CD8-positive, alpha-beta memory T cell (primary cell): ENCODE data around the gene SH3GLB2. TPM values are rescaled to one million over a fixed set of nuclear protein-coding genes. Genes with fewer than 3 reads are reported as not detected.
"Not testable (repeated sequence)": the region's sequence is repeated elsewhere in the genome, so short reads cannot be mapped to it uniquely, and the experiment has no call there.

Experiments used
- CTCF ChIA-PET: fragments of 350-600 bp; sonication (Branson Sonifier 250); formaldehyde crosslinking; loops from one replicate; lab custom pipeline; 2021; ENCODE audit warnings: antibody characterized with exemption; lab: Charles Lee
- POLR2A ChIA-PET: fragments of 350-600 bp; sonication (Branson Sonifier 250); formaldehyde crosslinking; loops from one replicate; lab custom pipeline; 2021; ENCODE audit warnings: antibody characterized with exemption; lab: Charles Lee
- DNase-seq, 5 donors: peaks; one replicate each; pipeline versions ENCODE4 v3.0.0 to v3.0.0-alpha.2; 2020 to 2022; ENCODE audit warnings: mixed read lengths in 1 of 5
- H3K27ac ChIP-seq: one replicate; pipeline ENCODE4 v1.7.0; 2013; ENCODE audit warnings: low read depth, mild to moderate bottlenecking, low read length, moderate library complexity
- H3K27me3 ChIP-seq: 2 replicates; pipeline ENCODE4 v1.7.0; 2013; ENCODE audit warnings: low read length, mild to moderate bottlenecking; ENCODE audit not compliant: insufficient read depth, poor library complexity, severe bottlenecking
- H3K36me3 ChIP-seq: 2 replicates; pipeline ENCODE4 v1.7.0; 2013; ENCODE audit warnings: mild to moderate bottlenecking, low read length, moderate library complexity; ENCODE audit not compliant: insufficient read depth
- H3K4me1 ChIP-seq: 2 replicates; pipeline ENCODE4 v1.7.0; 2013; ENCODE audit warnings: mild to moderate bottlenecking, low read length, moderate library complexity; ENCODE audit not compliant: insufficient read depth
- H3K4me3 ChIP-seq: 2 replicates; pipeline ENCODE4 v1.7.0; 2013; ENCODE audit warnings: mild to moderate bottlenecking, low read length
- H3K9me3 ChIP-seq: 2 replicates; pipeline ENCODE4 v1.7.0; 2013; ENCODE audit warnings: mild to moderate bottlenecking, low read length
- H3K27ac Mint-ChIP-seq, 8 donors: one replicate each; pipeline ENCODE4 v1.8.0; 2020 to 2021; ENCODE audit warnings: mixed read lengths in 8 of 8, mild to moderate bottlenecking in 6 of 8, inconsistent platforms in 3 of 8, moderate library complexity in 3 of 8
- H3K27me3 Mint-ChIP-seq, 2 donors: one replicate each; pipeline ENCODE4 v1.8.0; 2020 to 2021; ENCODE audit warnings: mixed read lengths in 2 of 2, mild to moderate bottlenecking in 1 of 2, moderate library complexity in 1 of 2
- H3K36me3 Mint-ChIP-seq, 3 donors: one replicate each; pipeline ENCODE4 v1.8.0; 2020 to 2021; ENCODE audit warnings: mixed read lengths in 3 of 3, inconsistent platforms in 1 of 3, mild to moderate bottlenecking in 1 of 3
- H3K4me1 Mint-ChIP-seq, 3 donors: one replicate each; pipeline ENCODE4 v1.8.0; 2020 to 2021; ENCODE audit warnings: mixed read lengths in 3 of 3, inconsistent platforms in 1 of 3, mild to moderate bottlenecking in 1 of 3
- H3K4me3 Mint-ChIP-seq, 7 donors: one replicate each; pipeline ENCODE4 v1.8.0; 2020 to 2021; ENCODE audit warnings: mixed read lengths in 7 of 7, mild to moderate bottlenecking in 6 of 7, moderate library complexity in 4 of 7, inconsistent platforms in 2 of 7
- H3K9me3 Mint-ChIP-seq, 5 donors: one replicate each; pipeline ENCODE4 v1.8.0; 2020 to 2022; ENCODE audit warnings: mixed read lengths in 5 of 5, mild to moderate bottlenecking in 3 of 5, moderate library complexity in 2 of 5, inconsistent platforms in 1 of 5
- polyA plus RNA-seq: library from polyadenylated mRNA; unstranded; fragments of 300-500 nt; fragmentation: Illumina TruSeq; gene quantifications from one replicate; pipeline ENCODE4 v1.2.3, GENCODE V29; 2021
- total RNA-seq, 2 experiments: library from RNA; stranded (reverse); gene quantifications; one replicate each; pipeline ENCODE4 v1.2.3, GENCODE V29; 2021

Gene SH3GLB2
- total and polyA plus RNA-seq, 3 experiments from 2014 or later, result 36.2 to 58.3 (median 55.0) TPM

DNA sequence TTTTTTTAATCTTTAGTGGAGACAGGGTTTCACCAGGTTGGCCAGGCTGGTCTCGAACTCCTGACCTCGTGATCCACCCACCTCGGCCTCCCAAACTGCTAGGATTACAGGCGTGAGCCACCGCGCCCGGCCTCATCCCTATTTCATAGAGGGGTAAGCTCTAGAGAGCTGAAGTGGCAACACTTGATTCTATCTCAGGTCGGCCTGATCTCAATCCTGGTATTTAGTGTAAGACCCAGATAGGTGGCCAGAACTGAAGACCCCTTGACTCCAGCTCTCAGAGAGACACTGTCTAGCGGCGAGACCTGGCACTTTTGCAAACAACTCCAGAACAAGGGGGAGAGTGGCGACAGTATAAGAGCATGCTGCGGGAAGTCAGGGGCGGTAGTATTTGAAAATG, 7.7 kb upstream of the SH3GLB2 start:
- POLR2A ChIA-PET, result interaction anchor here (0.6 to 1.0 kb wide), 3 partner anchors 8 to 360 kb away, joined by 3 to 5 read pairs (median 3); partner anchors contain the start of gene SH3GLB2

DNA sequence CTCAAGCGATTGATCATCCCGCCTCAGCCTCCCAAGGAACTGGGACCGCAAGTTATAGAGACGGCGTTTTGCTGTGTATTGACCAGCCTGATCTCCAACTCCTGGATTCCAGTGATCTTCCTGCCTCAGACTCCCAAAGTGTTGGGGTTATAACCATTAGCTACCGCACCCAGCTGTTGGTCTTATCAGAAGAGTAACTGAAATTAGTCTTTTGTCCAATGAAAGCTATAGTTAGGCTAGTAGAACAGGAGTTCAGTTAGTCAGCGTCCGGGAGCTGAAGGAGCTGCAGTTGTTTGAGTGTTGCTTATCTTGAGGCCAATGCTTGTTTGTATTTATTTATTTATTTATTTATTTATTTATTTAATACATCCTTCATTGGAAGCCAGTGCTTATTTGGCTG, 5.1 kb upstream of the SH3GLB2 start:
- ChIA-PET POLR2A (interaction anchor here (0.7 kb wide), 1 partner anchor 345 kb away, joined by 3 read pairs; no protein-coding TSS in a partner anchor), CTCF (no interaction called here)
- H3K4me3 Mint-ChIP-seq, result no peak overlapping the region

More for the DNA sequence above, 7.7 kb upstream of the SH3GLB2 start:
- peaks cover 34 to 41% (median 38%) of the 10 kb centered on the region in 3 donors for H3K4me1 Mint-ChIP-seq
- not testable (repeated sequence) for H3K27me3 Mint-ChIP-seq, DNase-seq, H3K36me3 ChIP-seq, H3K27me3 ChIP-seq, H3K9me3 ChIP-seq, H3K9me3 Mint-ChIP-seq
- H3K36me3 Mint-ChIP-seq, result peaks cover 0 to 15% (median 2%) of the 10 kb centered on the region in 3 donors
- H3K27ac ChIP-seq, result peak overlapping the region; percentile 53
- CTCF ChIA-PET, result interaction anchor here (1.0 kb wide), 1 partner anchor 104 kb away, joined by 3 read pairs; no protein-coding TSS in a partner anchor
- H3K4me3 ChIP-seq, result peak overlapping the region; percentile 83
- peaks cover 30% of the 10 kb centered on the region for H3K4me1 ChIP-seq
- H3K27ac Mint-ChIP-seq, result peak overlapping the region; percentile 72 to 93 (median 91)
- H3K4me3 Mint-ChIP-seq, result peak overlapping the region; percentile 95 to 100 (median 97)

DNA sequence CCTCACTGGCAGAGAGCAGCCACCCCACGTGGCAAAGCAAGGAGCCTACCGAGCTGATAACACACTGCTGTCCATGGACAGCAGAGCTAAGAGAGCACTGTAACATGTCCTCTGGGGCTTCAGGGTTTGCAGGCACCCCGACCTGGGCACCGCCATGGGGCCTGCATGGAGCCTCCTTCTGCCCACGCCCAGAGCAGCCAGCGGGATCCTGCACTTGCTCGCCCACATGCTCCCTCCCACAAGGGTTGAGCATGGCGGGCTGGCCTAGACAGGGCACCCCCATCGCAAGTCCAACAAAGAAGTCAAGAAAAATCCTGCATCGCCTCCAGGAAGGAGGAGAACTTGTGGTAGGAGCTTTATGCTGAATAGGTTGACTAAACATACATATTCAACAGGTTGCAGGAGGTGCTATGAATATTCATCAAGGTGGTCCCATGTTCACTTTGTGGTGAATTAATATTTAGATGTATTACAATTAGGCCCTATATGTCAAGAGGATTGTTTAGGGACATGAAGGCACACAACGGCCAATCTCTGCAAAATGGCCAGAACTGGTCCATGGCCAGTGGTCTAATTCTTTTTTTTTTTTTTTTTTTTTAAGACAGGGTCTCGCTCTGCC, 4.5 kb upstream of the SH3GLB2 start:
- Mint-ChIP-seq H3K36me3 (peaks cover 0 to 11% (median 0%) of the 10 kb centered on the region in 3 donors), H3K9me3 (no peaks in the 10 kb centered on the region), H3K4me3 (peak overlapping the region in 1 of 7 donors; percentile 20), H3K27me3 (no peaks in the 10 kb centered on the region), H3K4me1 (peaks cover 15 to 21% (median 19%) of the 10 kb centered on the region in 3 donors), H3K27ac (no peak overlapping the region)
- no peak for DNase-seq
- Histone ChIP-seq H3K4me1 (peaks cover 14% of the 10 kb centered on the region), H3K4me3 (no peak overlapping the region), H3K27ac (peak overlapping the region; percentile 31), H3K27me3 (no peaks in the 10 kb centered on the region), H3K9me3 (no peaks in the 10 kb centered on the region), H3K36me3 (no peaks in the 10 kb centered on the region)
- CTCF ChIA-PET, result no interaction called here
- POLR2A ChIA-PET, result no interaction called here

More for the DNA sequence above, 5.1 kb upstream of the SH3GLB2 start:
- Histone ChIP-seq H3K36me3 (no peaks in the 10 kb centered on the region), H3K4me1 (peaks cover 19% of the 10 kb centered on the region), H3K27ac (peak overlapping the region; percentile 31), H3K9me3 (no peaks in the 10 kb centered on the region), H3K27me3 (no peaks in the 10 kb centered on the region), H3K4me3 (no peak overlapping the region)
- DNase-seq, result no peak
- H3K27ac Mint-ChIP-seq, result no peak overlapping the region
- no peaks in the 10 kb centered on the region for H3K9me3 Mint-ChIP-seq
- H3K36me3 Mint-ChIP-seq, result peaks cover 0 to 11% (median 0%) of the 10 kb centered on the region in 3 donors
- peaks cover 20 to 26% (median 25%) of the 10 kb centered on the region in 3 donors for H3K4me1 Mint-ChIP-seq
- no peaks in the 10 kb centered on the region for H3K27me3 Mint-ChIP-seq

DNA sequence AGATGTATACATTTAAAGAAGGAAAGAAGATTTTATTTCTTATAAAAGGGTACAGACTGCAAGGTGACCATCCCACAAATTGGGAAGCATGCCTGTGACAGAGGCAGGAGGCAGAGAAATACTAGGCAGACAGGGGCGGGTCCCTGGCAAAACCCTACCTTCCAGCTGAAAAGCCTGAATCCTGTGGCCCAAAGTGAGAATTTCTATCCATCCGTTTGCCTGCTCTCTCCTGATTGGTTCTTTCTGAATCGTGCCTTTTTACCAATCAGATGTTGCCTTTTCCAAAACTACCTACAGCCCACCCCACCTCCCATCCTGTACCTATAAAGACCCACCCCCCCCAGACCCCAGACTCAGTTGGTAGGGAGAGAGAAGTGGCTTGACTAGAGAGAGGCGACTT, 3.4 kb upstream of the SH3GLB2 start:
- no peaks in the 10 kb centered on the region for H3K9me3 Mint-ChIP-seq
- no peaks in the 10 kb centered on the region for H3K27me3 Mint-ChIP-seq
- Histone ChIP-seq H3K27ac (no peak overlapping the region), H3K4me1 (peaks cover 16% of the 10 kb centered on the region), H3K27me3 (no peaks in the 10 kb centered on the region), H3K9me3 (no peaks in the 10 kb centered on the region), H3K36me3 (no peaks in the 10 kb centered on the region), H3K4me3 (no peak overlapping the region)
- H3K4me1 Mint-ChIP-seq, result peaks cover 16 to 19% (median 18%) of the 10 kb centered on the region in 3 donors
- no peak for DNase-seq
- peak overlapping the region in 1 of 8 donors; percentile 54 for H3K27ac Mint-ChIP-seq
- H3K4me3 Mint-ChIP-seq, result peak overlapping the region in 1 of 7 donors; percentile 48
- peaks cover 0 to 3% (median 0%) of the 10 kb centered on the region in 3 donors for H3K36me3 Mint-ChIP-seq
- ChIA-PET POLR2A (interaction anchor here (0.6 kb wide), 1 partner anchor 805 kb away, joined by 3 read pairs; no protein-coding TSS in a partner anchor), CTCF (interaction anchor here (0.7 kb wide), 1 partner anchor 400 kb away, joined by 3 read pairs; no protein-coding TSS in a partner anchor)

DNA sequence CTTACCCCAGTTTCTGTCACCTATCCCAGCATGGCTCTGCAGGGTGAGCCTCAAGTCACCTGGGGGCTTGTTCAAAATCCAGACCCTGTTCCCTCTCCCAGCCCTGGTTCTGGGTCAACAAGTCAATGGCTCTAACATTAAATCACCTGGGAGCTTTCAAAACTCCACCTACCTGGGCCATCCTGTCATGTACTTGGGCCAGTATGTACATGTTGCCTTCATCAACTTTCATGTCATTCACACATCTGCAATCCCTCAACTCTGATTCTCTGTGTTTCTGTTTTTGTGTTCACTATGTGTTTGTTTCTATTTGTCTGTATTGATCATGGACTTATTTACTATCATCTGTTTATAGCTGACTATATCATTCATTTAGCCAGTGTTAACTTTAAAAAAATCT, 2.1 kb upstream of the SH3GLB2 start:
- H3K36me3 ChIP-seq, result no peaks in the 10 kb centered on the region

DNA sequence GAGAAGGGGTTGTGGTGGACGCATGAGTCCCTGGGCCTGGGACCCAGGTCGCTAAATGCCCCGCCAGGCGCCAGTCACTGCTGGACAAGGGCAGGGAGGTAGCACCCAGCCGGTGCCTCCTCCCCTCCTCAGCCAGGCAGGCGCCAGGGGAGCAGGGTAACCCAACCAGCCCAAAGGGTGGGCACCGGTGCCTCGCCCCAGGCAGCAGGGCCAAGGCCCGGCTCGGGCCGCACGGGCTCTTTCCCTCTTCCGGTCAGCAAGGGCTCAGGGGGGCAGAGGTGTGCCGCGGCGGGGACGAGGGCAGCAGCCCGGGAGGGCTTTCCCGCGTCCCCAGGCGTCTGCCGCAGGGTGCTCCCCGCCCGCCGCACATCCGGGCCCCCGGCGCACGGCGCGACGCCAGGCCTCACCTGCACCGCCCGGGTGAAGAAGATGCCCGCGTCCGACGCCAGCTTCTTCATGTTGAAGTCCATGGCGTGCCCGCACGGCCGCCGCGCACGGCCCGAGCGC, 393 bp downstream of the SH3GLB2 start:
- no peaks in the 10 kb centered on the region for H3K9me3 ChIP-seq
- DNase-seq, result peak in 3 of 5 donors; percentile 80 to 86 (median 85)
- H3K4me1 Mint-ChIP-seq, result peaks cover 19 to 30% (median 23%) of the 10 kb centered on the region in 3 donors
- H3K4me3 Mint-ChIP-seq, result peak overlapping the region; percentile 80 to 88 (median 86)
- H3K4me1 ChIP-seq, result peaks cover 16% of the 10 kb centered on the region
- ChIA-PET CTCF (interaction anchor here (0.9 to 1.0 kb wide), 3 partner anchors 10 to 40 kb away, joined by 3 to 4 read pairs (median 3); no protein-coding TSS in a partner anchor), POLR2A (interaction anchor here (0.8 to 2.1 kb wide), 5 partner anchors 8 to 339 kb away, joined by 3 to 7 read pairs (median 5); partner anchors contain the start of genes DOLPP1, MIGA2 and SET)
- peak overlapping the region in 6 of 8 donors; percentile 72 to 92 (median 80) for H3K27ac Mint-ChIP-seq
- H3K36me3 Mint-ChIP-seq, result peaks cover 0 to 3% (median 0%) of the 10 kb centered on the region in 3 donors
- no peaks in the 10 kb centered on the region for H3K27me3 ChIP-seq
- no peaks in the 10 kb centered on the region for H3K27me3 Mint-ChIP-seq
- peak overlapping the region; percentile 44 for H3K4me3 ChIP-seq
- H3K27ac ChIP-seq, result peak overlapping the region; percentile 40
- no peaks in the 10 kb centered on the region for H3K36me3 ChIP-seq
- no peaks in the 10 kb centered on the region for H3K9me3 Mint-ChIP-seq

More for the DNA sequence above, 2.1 kb upstream of the SH3GLB2 start:
- Mint-ChIP-seq H3K9me3 (no peaks in the 10 kb centered on the region), H3K4me1 (peaks cover 15 to 23% (median 17%) of the 10 kb centered on the region in 3 donors), H3K36me3 (no peaks in the 10 kb centered on the region), H3K27me3 (no peaks in the 10 kb centered on the region), H3K4me3 (peak overlapping the region in 2 of 7 donors; percentile 20 to 58), H3K27ac (peak overlapping the region in 5 of 8 donors; percentile 26 to 64 (median 57))
- Histone ChIP-seq H3K4me3 (no peak overlapping the region), H3K4me1 (peaks cover 16% of the 10 kb centered on the region), H3K9me3 (no peaks in the 10 kb centered on the region), H3K27me3 (no peaks in the 10 kb centered on the region), H3K27ac (no peak overlapping the region)
- POLR2A ChIA-PET, result interaction anchor here (0.6 to 0.7 kb wide), 2 partner anchors 966 to 1181 kb away, joined by 3 to 6 read pairs; no protein-coding TSS in a partner anchor
- DNase-seq, result no peak
- CTCF ChIA-PET, result no interaction called here

DNA sequence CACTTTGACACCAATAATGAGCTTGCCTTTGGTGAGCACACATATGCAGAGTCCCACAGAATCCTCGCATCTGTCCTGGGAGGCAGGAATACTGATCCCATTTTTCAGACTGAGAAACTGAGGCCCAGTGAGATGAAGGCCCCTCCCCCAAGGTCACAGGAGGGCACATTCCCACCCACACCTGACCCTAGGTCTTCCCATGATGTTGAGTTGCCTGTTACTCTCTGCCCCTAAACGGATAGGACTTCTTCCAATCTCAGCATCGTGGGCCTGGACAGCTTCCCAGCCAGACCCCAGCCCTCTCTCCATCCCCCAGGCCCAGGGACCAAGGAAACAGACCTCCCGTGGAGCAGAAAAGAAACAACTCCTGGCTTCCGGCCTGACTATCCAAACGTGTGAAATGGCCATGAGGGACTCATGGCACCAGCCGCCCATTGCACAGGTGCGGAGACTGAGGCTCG, 877 bp downstream of the SH3GLB2 start:
- peak overlapping the region; percentile 80 to 88 (median 86) for H3K4me3 Mint-ChIP-seq
- Histone ChIP-seq H3K27ac (peak overlapping the region; percentile 40), H3K27me3 (no peaks in the 10 kb centered on the region), H3K36me3 (no peaks in the 10 kb centered on the region), H3K9me3 (no peaks in the 10 kb centered on the region), H3K4me3 (peak overlapping the region; percentile 44), H3K4me1 (peaks cover 16% of the 10 kb centered on the region)
- ChIA-PET POLR2A (interaction anchor here (1.0 to 2.1 kb wide), 5 partner anchors 9 to 338 kb away, joined by 3 to 7 read pairs (median 5); partner anchors contain the start of genes DOLPP1, MIGA2 and SET), CTCF (no interaction called here)
- peaks cover 21 to 33% (median 26%) of the 10 kb centered on the region in 3 donors for H3K4me1 Mint-ChIP-seq
- DNase-seq, result no peak
- peaks cover 0 to 3% (median 0%) of the 10 kb centered on the region in 3 donors for H3K36me3 Mint-ChIP-seq
- no peaks in the 10 kb centered on the region for H3K9me3 Mint-ChIP-seq
- peak overlapping the region in 7 of 8 donors; percentile 28 to 92 (median 79) for H3K27ac Mint-ChIP-seq
- H3K27me3 Mint-ChIP-seq, result no peaks in the 10 kb centered on the region
